Choroid plexus epithelial cell (primary cell): ENCODE results near the gene KIRREL3.

Experiments
- DNase-seq: peaks from one replicate; pipeline ENCODE4 v3.0.0-alpha.2; 2010; ENCODE audit warnings: low read depth
- H3K4me3 ChIP-seq: 2 replicates; pipeline ENCODE4 v1.5.1; 2011; ENCODE audit warnings: low read depth, mild to moderate bottlenecking, control low read depth, low read length, moderate library complexity
- TF ChIP-seq, protein P1 (sequence below): conservative IDR thresholded peaks from 2 replicates; pipeline ENCODE4 v1.5.1; 2011; ENCODE audit warnings: low read depth, mild to moderate bottlenecking, control low read depth, inconsistent platforms, low read length, moderate library complexity

The KIRREL3 gene

DNA sequence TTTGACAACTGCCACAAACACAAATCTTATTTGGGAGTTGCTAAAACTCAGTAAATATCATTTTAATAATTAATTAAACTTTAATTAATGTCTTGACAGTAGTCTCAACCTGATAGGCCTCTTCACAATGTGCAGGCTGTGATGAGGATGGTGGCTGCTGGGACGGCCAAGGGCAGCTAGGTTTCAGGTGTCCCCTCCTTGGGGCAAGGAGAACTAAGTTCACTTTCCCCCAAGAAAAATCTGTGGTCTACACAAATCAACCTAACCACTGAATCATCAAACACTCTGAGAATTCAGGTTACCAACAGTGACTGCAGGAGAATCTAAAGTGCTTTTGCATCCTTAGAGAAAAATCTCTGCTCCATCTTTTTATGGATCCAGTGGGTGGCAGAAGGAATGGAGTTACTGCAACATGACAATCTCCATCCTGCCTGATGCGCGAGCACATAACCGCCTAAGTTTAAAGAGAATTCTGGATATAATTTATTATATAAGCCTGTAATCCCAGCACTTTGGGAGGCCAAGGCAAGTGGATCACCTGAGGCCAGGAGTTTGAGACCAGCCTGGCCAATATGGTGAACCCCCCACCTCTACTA is 289.7 kb downstream of the KIRREL3 start:
- DNase-seq: no peak
- TF ChIP-seq, protein P1, sequence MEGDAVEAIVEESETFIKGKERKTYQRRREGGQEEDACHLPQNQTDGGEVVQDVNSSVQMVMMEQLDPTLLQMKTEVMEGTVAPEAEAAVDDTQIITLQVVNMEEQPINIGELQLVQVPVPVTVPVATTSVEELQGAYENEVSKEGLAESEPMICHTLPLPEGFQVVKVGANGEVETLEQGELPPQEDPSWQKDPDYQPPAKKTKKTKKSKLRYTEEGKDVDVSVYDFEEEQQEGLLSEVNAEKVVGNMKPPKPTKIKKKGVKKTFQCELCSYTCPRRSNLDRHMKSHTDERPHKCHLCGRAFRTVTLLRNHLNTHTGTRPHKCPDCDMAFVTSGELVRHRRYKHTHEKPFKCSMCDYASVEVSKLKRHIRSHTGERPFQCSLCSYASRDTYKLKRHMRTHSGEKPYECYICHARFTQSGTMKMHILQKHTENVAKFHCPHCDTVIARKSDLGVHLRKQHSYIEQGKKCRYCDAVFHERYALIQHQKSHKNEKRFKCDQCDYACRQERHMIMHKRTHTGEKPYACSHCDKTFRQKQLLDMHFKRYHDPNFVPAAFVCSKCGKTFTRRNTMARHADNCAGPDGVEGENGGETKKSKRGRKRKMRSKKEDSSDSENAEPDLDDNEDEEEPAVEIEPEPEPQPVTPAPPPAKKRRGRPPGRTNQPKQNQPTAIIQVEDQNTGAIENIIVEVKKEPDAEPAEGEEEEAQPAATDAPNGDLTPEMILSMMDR: no peak

DNA sequence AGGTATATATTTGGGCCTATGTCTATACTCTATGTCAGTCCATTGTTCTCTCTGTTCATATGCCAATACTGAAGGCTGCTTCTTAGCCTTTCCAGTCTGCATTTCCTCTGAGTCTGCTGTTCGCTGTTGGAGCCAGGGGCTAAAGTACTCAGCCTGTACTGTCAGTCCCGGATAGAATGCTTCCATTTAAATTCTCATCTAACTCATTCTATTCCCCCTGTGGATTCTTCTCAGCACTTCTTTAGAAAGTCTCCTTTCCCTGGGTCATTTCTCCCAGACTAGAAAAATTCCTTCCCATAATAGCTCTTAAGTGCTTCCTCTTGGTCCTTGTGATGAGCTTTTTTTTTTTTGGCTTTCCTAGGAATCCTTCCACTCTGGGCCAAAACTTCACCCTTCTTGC is 293.1 kb downstream of the KIRREL3 start:
- TF ChIP-seq, protein P1: no peak
- DNase-seq: no peak

More for the DNA sequence above, 289.7 kb downstream of the KIRREL3 start:
- H3K4me3 ChIP-seq: no peak overlapping the region

DNA sequence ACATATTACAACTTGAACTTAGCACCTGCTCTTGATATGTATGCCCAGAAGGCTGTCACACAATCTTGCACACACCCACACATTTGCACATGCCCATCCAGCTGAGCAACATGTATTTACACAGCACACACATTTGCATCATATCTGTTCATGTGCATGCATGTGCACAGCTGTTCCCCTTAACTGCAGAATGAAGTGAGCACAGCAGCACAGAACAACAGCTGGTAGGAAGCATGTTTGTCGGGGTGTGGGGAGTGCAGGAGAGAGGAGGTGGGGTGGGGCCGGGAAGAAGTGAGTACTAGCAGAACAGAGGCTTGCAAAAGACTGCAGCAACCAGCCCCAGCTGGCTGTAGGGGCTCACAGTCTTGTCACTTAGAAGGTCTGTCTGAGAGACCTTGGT is 296.5 kb downstream of the KIRREL3 start:
- DNase-seq: no peak
- H3K4me3 ChIP-seq: no peak overlapping the region
- TF ChIP-seq, protein P1: no peak

More for the DNA sequence above, 293.1 kb downstream of the KIRREL3 start:
- no peak overlapping the region for H3K4me3 ChIP-seq

DNA sequence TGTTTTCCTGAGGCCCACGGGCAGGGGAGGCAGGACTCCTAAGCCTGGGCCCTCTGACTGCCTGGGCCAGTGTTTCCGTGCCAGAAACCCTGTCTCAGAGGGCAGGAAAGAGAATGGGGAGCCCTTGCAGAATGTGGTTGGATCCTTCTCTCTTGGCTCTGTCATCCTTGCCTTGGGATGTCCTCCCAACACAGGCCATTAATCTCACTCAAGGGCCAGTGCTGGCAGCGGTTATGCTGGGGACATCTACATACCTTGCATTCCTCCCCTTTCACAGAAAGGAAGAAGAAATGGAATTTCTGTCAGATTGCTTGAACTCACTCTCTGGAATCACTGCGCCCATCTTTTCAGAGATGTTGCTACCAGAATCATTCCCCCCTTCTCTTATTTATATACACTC is 296.9 kb downstream of the KIRREL3 start:
- DNase-seq: no peak
- H3K4me3 ChIP-seq: no peak overlapping the region
- TF ChIP-seq, protein P1: no peak

DNA sequence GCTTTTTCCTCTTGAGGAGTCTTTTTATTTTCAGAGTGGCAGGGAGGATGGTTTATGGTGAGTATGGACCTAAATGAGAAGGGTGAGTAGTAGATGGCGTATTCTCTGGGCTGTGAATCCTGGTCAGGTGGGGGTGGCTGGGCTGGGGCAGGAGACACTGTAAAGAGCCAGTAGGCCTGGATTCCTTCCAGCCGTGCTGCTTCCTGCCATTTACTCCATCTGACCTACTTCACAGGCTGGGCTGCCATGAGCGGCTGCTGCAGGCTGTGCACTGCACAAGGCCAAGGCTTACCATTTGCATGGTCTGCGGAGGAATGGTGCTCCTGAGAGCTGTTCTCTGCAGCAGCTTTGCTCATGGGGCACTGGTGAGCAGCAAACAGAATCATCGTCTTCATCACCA is 297.6 kb downstream of the KIRREL3 start:
- no peak for DNase-seq
- H3K4me3 ChIP-seq: no peak overlapping the region
- TF ChIP-seq, protein P1: no peak

DNA sequence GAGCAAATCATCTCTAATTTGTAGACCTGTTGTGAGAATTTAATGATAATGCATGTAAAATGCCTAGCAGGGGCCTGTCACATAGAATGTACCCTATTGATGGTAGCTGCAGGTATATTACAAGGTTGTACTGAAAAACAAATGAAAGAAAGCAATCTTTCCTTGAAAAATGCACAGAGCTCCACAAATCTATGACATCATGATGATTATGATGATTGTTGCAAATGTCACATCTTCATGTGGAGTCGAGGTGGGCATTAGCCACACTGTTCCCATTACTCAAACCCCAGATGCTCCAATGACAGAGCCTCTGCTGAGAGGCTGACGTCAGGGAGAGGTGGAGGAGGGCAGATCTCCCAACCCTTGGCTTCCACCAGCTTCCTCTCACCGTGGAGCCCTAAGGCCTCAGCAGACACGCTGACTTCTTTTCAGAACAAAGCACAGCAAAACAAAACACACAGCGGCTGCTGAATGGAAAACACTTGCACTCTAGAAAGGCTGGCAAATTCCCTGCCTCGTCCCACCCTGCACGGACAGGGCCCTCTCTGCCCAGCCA is 298.3 kb downstream of the KIRREL3 start:
- no peak overlapping the region for H3K4me3 ChIP-seq
- DNase-seq: no peak
- TF ChIP-seq, protein P1: no peak

DNA sequence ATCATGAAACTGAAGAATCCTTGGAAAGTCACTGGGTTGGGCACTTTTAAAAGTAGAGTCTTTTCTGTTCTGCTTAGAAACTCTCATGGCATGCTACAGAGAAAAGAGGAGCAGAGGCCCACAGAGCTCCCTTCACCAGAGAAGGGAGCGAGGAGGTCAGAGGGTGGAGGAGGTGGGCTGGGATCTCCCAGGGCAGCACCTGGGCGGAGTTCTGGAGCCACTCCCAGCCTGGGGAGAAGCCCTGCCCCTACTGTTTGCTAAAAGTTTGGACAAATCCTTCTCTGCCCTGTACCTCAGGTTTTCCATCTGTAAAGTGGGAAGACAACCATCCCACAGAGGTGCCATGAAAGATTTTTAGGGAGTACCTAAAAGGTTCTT is 299.1 kb downstream of the KIRREL3 start:
- TF ChIP-seq, protein P1: no peak
- no peak for DNase-seq
- H3K4me3 ChIP-seq: no peak overlapping the region
